Measurements from ENCODE around the gene C7orf57.

C7orf57 gene

GRCh38 chr7:48087349-48087748 lies 52.0 kb downstream of the C7orf57 start:
- DNase-seq = no peak

GRCh38 chr7:48088559-48089045 lies 53.3 kb downstream of the C7orf57 start:
- DNase-seq = peak in 1 of 2 experiments; percentile 80

GRCh38 chr7:48089046-48090003 lies 54.0 kb downstream of the C7orf57 start, which contains the start of gene UPP1:
TSS of gene UPP1 (plus strand) at chr7:48089265. CDS start at chr7:48094784, 5,519 bp downstream.
- DNase-seq = peak; percentile 72 to 78

DNA sequence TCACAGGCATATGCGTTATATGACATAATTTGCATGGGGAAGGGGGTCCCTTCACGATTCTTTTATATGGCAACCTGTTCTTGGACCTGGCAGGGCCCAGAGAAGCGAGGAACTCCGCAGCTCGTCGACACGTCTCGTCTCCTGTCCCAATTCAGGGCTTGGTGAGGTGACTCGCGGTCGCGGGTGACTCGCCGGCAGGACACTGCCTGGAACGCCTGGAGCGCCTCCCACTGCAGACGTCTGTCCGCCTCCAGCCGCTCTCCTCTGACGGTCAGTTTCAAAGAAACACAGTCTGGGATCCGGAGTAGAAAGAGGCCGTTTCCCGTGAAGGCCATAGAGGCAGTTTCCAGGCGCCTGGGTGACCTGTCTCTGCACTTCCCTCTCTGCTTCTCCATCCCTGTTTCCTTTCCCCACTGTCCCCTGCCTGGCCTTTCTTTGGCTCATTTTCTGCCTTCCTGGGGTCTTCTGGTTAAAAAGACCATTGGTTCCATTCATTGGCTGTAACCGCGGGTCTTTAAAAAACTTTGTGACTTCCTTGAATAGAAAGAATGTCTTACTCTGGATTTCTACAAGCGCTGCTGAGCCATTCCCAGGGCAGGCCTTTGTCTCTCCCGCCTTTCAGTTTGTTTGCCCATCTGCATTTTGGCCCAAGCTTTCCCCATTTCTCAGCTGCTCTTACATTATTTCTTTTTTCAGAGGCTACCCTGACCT lies 54.9 kb downstream of the C7orf57 start:
- DNase-seq = no peak

DNA sequence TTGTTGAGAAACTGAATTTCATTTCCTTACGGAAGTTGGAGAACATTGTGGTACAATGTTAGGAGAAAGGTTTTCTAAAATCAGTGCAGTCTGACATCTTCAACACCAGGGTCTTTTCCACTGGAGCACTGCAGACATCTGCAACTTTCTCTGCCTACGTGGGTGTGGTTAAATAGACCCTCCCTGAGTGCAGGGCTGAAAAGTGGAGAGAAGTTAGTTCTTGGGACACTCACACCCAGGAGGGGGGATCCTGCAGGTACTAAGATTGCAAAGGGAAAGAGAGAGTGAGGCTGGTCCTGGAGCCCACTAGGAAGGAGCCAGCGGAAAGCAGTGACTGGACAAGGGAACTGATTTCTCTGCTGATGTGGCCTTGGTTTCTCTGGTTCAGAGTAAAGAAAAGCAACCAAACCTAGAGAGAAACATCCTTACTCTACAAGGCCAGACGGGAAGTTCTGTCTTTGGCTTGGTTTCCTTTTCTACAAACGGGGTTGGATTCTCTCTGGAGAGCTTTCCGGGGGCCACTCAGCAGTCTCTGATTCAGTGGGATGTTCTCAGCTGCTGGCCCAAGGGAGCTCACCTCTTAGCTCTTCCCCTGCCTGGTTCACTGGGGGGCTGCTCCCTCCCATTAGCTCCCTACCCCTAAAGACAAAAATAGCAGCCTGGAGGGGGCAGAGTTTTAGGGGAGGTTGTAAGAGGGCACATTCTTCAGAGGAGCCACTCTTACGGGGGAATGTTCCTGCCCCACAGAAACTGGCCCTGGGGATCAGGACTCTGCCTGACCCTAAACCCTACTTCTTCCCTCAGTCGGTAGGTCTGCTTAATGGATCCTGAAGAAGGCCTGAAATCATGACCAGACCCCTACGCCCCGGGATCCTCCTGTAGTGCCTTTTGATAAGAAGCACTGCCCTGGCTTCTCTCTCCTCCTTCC lies 56.4 kb downstream of the C7orf57 start:
- no peak for DNase-seq

- DNase-seq = no peak
These were observed 59.5 kb downstream of the C7orf57 start for GRCh38 chr7:48094861-48095293.

GRCh38 chr7:48096273-48096672 lies 60.9 kb downstream of the C7orf57 start:
- DNase-seq = peak in 1 of 2 experiments; percentile 29

- no peak for DNase-seq
These were observed 62.3 kb downstream of the C7orf57 start for GRCh38 chr7:48097521-48098231.

GRCh38 chr7:48098846-48099245 lies 63.5 kb downstream of the C7orf57 start:
- DNase-seq = no peak

DNA sequence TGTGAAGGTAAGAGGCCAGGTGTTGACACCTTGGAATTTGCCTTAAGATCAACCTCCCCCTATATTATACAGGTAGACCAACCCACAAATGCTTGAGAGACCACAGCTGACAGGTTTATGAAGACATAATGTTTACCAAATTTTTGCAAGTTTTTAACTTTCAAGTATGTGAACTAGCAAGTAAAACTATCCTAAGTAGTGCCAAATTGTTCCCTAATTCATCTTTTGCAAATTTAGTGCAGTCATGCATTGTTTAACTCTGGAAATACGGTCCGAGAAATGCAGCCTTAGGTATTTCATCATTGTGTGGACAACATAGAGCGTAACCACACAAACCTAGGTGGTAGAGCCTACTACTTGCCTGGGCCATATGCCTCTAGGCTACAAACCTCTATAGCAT lies 64.4 kb downstream of the C7orf57 start:
- no peak for DNase-seq

- DNase-seq = no peak
These were observed 66.0 kb downstream of the C7orf57 start for GRCh38 chr7:48101352-48101751.

DNA sequence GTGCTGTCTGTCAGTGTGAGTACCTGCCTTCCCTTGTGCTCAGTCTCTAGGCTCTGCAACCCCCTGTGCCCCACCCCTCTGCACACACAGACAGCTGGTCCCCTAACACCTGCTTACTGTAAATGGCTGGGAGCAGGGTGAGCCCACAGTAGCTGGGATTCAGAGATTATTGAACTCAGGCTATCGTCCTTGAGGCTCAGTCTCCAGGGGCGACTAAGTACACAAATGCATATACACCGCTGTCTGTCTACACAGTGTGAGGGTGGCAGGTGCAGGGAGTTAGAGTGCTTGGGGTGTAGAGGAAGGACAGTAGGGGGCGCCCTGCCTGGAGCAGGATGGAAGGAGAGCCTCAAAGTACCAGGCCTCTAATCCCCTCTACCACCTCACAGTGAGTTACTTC lies 66.6 kb downstream of the C7orf57 start:
- peak in 1 of 2 experiments; percentile 26 for DNase-seq

DNA sequence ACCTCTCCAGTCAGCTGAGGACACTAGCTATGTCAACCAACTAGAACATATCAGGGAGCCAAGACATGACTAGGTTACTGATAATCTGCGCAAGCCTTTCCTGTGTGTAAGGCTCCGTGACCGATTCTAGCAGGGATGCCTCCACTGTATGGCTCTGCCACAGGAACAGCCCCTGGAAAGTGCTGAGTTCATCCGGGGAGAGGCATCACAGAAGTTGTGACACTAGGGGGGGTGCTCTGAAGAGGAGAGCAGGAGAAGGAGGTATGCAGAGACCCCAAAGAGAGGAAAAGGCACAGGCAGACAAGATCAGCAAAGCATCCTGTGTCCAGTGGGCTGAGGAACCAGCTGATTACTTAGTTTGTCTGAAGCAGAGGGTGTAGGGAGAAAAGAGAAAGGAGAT lies 67.2 kb downstream of the C7orf57 start:
- no peak for DNase-seq

DNA sequence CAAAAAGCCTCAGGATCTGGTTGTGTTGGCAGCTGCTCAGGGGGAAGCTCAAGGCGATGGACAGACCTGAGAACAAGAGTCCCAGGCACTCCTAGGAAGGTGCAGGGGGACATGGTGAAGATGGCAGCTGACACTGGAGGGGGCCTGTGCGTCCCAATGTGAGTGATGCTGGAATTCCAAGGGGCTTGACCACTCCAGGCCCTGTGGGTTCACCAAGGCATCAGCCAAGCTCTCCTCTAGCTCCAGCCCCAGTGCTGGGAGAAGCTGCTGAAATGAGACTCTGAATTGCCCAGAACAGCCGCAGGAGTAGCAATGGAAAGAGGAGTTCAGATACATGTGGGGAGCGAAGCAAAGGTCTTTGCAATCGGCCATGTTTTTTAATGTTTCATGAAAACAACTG lies 69.7 kb downstream of the C7orf57 start:
- no peak for DNase-seq

- DNase-seq = no peak
These were observed 71.7 kb downstream of the C7orf57 start for GRCh38 chr7:48106906-48107659.

- no peak for DNase-seq
These were observed 72.7 kb downstream of the C7orf57 start for GRCh38 chr7:48107926-48108472.

GRCh38 chr7:48108959-48109847 lies 73.9 kb downstream of the C7orf57 start:
- DNase-seq = no peak

- DNase-seq = peak; percentile 82 to 87
These were observed 74.7 kb downstream of the C7orf57 start for GRCh38 chr7:48109848-48110663.

DNA sequence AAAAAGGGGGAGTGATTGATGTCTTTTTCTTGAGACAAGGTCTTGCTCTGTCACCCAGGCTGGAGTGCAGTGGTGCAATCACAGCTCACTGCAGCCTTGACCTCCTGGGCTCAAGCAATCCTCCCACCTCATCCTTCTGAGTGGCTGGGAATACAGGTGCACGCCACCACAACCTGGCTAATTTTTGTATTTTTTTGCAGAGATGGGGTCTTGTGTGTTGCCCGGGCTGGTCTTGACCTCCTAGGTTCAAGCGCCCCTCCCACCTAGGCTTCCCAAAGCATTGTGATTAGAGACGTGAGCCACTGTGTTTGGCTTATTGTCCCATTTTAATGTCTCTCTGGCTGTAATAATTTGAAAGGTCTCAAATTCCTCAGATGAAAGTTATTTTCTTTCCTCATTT lies 75.5 kb downstream of the C7orf57 start:
- no peak for DNase-seq

All from stimulated activated CD4-positive, alpha-beta T cell treated with anti-CD3 and anti-CD28 coated beads, Interleukin-4, amount 100 ng/mL, for 4 hours (primary cell).